OCI-LY7 (cell line): ENCODE measurements around the gene CFAP157. TPM values are rescaled to one million over a fixed set of nuclear protein-coding genes. Genes with fewer than 3 reads are reported as not detected.

Source experiments
- BruUV-seq: library from RNA; stranded (reverse); fragments of 400-500 nt; replicated peaks from 2 replicates; lab custom pipeline; 2021; lab: Mats Ljungman, UMichigan
- CTCF ChIA-PET: fragments of 300-600 bp; sonication (Branson Sonifier 250); formaldehyde crosslinking; loops from one replicate; lab custom pipeline; 2022; ENCODE audit warnings: antibody characterized with exemption; ENCODE audit not compliant: unreplicated experiment; lab: Charles Lee
- POLR2A ChIA-PET: fragments of 300-600 bp; sonication (Branson Sonifier 250); formaldehyde crosslinking; loops from one replicate; lab custom pipeline; 2022; ENCODE audit warnings: antibody characterized with exemption; lab: Charles Lee
- DNase-seq: peaks from one replicate; pipeline ENCODE4 v3.0.0-alpha.2; 2015; ENCODE audit warnings: low spot score
- H2AFZ ChIP-seq: fragments of 200-600 bp; sonication (generic), shearing (Covaris generic); 2 replicates; pipeline ENCODE4 v1.6.1; 2014; ENCODE audit warnings: mild to moderate bottlenecking, antibody characterized with exemption, low read length, moderate library complexity
- H3K27ac ChIP-seq: fragments of 200-600 bp; sonication (generic); 2 replicates; pipeline ENCODE4 v1.5.1; 2014; ENCODE audit warnings: mixed run types, low read depth, mild to moderate bottlenecking, moderate library complexity, low read length, inconsistent platforms; ENCODE audit not compliant: poor library complexity, severe bottlenecking
- H3K36me3 ChIP-seq: fragments of 200-600 bp; sonication (generic); 2 replicates; pipeline ENCODE4 v1.6.1; 2014; ENCODE audit warnings: mild to moderate bottlenecking, antibody characterized with exemption, low read length, moderate library complexity, mixed read lengths; ENCODE audit not compliant: insufficient read depth
- H3K4me1 ChIP-seq: fragments of 200-600 bp; sonication (generic); 2 replicates; pipeline ENCODE4 v1.5.1; 2014; ENCODE audit warnings: mild to moderate bottlenecking, low read length; ENCODE audit not compliant: insufficient read depth, poor library complexity, severe bottlenecking
- H3K4me2 ChIP-seq: fragments of 200-600 bp; sonication (generic); 2 replicates; pipeline ENCODE4 v1.6.1; 2014; ENCODE audit warnings: mild to moderate bottlenecking, low read length
- H3K4me3 ChIP-seq: fragments of 200-600 bp; sonication (generic); 2 replicates; pipeline ENCODE4 v1.5.1; 2014; ENCODE audit warnings: mild to moderate bottlenecking, low read depth, low read length; ENCODE audit not compliant: poor library complexity, severe bottlenecking
- H3K79me2 ChIP-seq: fragments of 200-600 bp; sonication (generic); 2 replicates; pipeline ENCODE4 v1.6.1; 2016; ENCODE audit warnings: low read depth, mild to moderate bottlenecking, low read length, moderate library complexity, mixed read lengths; ENCODE audit not compliant: insufficient read depth
- H3K9me2 ChIP-seq: fragments of 200-600 bp; sonication (generic); 2 replicates; pipeline ENCODE4 v1.6.1; 2016; ENCODE audit warnings: mild to moderate bottlenecking, low read length, mixed read lengths; ENCODE audit not compliant: insufficient read depth
- H3K9me3 ChIP-seq: fragments of 200-600 bp; sonication (generic); 2 replicates; pipeline ENCODE4 v1.6.1; 2014; ENCODE audit warnings: mild to moderate bottlenecking, mixed run types, low read length, mixed read lengths
- H4K20me1 ChIP-seq: fragments of 200-600 bp; sonication (generic); 2 replicates; pipeline ENCODE4 v1.6.1; 2014; ENCODE audit warnings: mild to moderate bottlenecking, antibody characterized with exemption, low read length, moderate library complexity, mixed read lengths; ENCODE audit not compliant: insufficient read depth
- EZH2phosphoT487 ChIP-seq: fragments of 200-600 bp; sonication (generic); IDR thresholded peaks from 2 replicates; pipeline ENCODE4 v1.6.1; 2018; ENCODE audit warnings: low read depth, borderline replicate concordance, mild to moderate bottlenecking, mixed run types, antibody characterized with exemption, low read length, moderate library complexity, mixed read lengths
- intact Hi-C: fragments of 100-400 bp; cut with micrococcal nuclease; formaldehyde crosslinking; loops from one replicate; pipeline ENCODE4 v1.10.0; 2022; ENCODE audit not compliant: unreplicated experiment
- total RNA-seq, 2 experiments: library from RNA; depleted of rRNA in 1 of 2; stranded (reverse); fragments of >200 nt in 1 of 2; shearing (Covaris generic) in 1 of 2; gene quantifications; 2 replicates each; pipeline ENCODE4 v1.2.3, GENCODE V29; 2014 to 2022
- TF ChIP-seq, protein P1 (sequence below): fragments of 200-600 bp; sonication (generic); conservative IDR thresholded peaks from 2 replicates; pipeline ENCODE4 v1.5.1; 2014; ENCODE audit warnings: mild to moderate bottlenecking, antibody characterized with exemption, low read length, moderate library complexity, mixed read lengths

CFAP157 gene
- total RNA-seq, 2 experiments from 2014 or later, result 0.13 to 0.22 TPM

DNA sequence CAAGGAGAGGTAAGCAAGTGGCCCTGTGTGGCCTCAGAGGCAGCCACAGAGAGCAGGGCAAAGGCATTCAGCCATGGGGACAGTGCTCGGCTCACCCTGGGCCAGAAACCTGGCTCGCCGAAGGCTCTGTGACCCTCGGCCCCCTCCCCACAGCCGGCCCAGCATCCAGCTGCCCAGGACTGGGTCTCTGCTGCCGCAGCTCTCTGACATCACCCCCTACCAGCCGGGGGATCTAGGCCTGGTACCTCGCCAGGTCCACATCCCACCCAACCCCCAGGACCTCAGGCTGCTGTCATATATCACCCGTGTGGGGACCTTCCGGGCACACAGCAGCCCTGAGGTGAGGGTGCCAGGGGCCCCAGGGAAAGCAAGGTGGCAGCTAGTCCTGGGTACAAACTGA lies 6.1 kb downstream of the CFAP157 start:
- Histone ChIP-seq H3K27ac (no peak overlapping the region), H3K9me2 (no peaks in the 10 kb centered on the region), H4K20me1 (no peaks in the 10 kb centered on the region; the same call in 1 of the 2 replicates), H3K9me3 (no peaks in the 10 kb centered on the region), H3K4me2 (no peak overlapping the region), H3K36me3 (no peaks in the 10 kb centered on the region), H3K4me3 (no peak overlapping the region), H3K4me1 (peaks cover 17% of the 10 kb centered on the region), H3K79me2 (no peaks in the 10 kb centered on the region), H2AFZ (no peak overlapping the region)
- intact Hi-C loops, result no loop called here
- no peak for TF ChIP-seq EZH2phosphoT487
- TF ChIP-seq, protein P1, sequence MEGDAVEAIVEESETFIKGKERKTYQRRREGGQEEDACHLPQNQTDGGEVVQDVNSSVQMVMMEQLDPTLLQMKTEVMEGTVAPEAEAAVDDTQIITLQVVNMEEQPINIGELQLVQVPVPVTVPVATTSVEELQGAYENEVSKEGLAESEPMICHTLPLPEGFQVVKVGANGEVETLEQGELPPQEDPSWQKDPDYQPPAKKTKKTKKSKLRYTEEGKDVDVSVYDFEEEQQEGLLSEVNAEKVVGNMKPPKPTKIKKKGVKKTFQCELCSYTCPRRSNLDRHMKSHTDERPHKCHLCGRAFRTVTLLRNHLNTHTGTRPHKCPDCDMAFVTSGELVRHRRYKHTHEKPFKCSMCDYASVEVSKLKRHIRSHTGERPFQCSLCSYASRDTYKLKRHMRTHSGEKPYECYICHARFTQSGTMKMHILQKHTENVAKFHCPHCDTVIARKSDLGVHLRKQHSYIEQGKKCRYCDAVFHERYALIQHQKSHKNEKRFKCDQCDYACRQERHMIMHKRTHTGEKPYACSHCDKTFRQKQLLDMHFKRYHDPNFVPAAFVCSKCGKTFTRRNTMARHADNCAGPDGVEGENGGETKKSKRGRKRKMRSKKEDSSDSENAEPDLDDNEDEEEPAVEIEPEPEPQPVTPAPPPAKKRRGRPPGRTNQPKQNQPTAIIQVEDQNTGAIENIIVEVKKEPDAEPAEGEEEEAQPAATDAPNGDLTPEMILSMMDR, result no peak
- CTCF ChIA-PET, result no interaction called here
- no TSS peak for BruUV-seq
- POLR2A ChIA-PET, result no interaction called here
- DNase-seq, result no peak

DNA sequence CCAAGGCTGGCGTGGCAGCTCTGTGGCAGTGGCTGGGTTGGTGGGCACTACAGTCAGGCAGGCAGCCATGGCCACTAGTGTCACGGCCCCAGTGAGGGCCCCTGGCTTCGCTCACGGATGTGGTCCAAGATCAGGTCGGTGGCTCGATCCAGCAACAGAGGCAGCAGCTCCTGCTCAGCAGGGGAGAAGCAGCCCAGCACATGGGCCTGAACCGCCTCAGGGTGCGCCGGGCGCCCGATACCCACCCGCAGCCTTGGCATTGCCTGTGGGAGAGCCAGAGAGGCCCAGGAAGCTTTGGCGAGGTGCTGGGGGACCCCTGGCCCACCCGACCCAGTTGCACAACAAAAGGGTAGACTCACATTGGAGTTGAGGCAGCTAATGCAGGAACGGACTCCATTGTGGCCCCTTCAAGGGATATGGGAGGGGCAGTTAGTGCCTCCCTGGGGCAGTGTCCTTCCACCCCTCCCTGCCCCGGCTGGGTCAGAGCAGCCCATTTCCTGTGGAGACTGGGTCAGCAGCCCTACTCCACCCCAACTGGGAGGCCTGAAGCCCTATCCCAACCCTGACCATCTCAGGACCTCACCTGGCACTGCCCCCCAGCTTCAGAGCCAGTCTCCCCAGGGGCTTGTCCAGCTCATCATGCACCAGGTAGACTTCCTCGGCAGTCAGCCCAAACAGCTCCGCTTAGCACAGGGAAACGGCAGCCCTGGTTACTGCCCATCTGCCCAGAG lies 7.4 kb downstream of the CFAP157 start:
- CTCF ChIA-PET, result no interaction called here
- intact Hi-C loops, result no loop called here

More for the DNA sequence above, 7.4 kb downstream of the CFAP157 start:
- H3K4me2 ChIP-seq, result peak overlapping the region; percentile 92
- peaks cover 19% of the 10 kb centered on the region for H3K4me1 ChIP-seq
- H4K20me1 ChIP-seq, result no peaks in the 10 kb centered on the region; the same call in 1 of the 2 replicates
- H3K4me3 ChIP-seq, result peak overlapping the region; percentile 72
- TF ChIP-seq, protein P1, result no peak
- no peak for TF ChIP-seq EZH2phosphoT487
- no peaks in the 10 kb centered on the region for H3K36me3 ChIP-seq
- DNase-seq, result no peak
- H3K9me3 ChIP-seq, result no peaks in the 10 kb centered on the region
- H3K9me2 ChIP-seq, result no peaks in the 10 kb centered on the region
- H2AFZ ChIP-seq, result no peak overlapping the region
- H3K27ac ChIP-seq, result no peak overlapping the region
- BruUV-seq, result no TSS peak
- POLR2A ChIA-PET, result interaction anchor here (1.1 kb wide), 1 partner anchor 15 kb away, joined by 3 read pairs; no protein-coding TSS in a partner anchor
- H3K79me2 ChIP-seq, result no peaks in the 10 kb centered on the region
